Measurements from ENCODE around the gene PAM.

DNA sequence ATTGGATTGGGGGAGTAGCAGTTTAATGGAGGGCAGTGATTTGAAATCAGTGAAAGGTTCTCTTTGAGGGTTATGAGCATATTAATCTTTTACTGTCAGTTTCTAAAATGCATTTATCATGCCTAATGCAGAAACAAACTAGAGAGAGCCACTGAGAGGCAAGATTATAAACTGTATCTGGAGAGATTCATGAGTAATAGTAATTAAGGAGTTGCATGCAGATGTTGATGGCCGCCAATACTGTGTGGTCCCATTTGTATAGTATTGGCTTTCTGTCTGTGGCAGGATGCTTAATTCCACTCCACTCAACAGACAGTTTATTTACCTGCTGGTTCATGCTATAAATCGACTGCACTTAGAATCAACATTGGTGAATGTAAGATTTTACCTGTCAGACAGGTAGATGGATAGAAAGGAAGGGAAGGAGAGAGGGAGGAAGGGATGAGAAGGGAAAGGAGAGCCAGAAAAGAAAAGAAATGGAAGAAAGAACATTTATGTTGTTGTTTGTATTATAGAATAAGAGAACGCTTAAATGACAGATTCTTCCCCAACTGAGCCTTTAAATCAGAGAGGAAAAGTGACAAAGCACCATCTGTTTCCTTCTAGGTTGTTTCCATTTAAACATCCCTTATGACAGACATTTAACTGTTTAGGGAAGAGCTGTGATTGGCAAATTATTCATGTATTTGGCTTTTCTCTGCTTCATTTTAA, 146.5 kb downstream of the PAM start:
- TF ChIP-seq, protein P1, sequence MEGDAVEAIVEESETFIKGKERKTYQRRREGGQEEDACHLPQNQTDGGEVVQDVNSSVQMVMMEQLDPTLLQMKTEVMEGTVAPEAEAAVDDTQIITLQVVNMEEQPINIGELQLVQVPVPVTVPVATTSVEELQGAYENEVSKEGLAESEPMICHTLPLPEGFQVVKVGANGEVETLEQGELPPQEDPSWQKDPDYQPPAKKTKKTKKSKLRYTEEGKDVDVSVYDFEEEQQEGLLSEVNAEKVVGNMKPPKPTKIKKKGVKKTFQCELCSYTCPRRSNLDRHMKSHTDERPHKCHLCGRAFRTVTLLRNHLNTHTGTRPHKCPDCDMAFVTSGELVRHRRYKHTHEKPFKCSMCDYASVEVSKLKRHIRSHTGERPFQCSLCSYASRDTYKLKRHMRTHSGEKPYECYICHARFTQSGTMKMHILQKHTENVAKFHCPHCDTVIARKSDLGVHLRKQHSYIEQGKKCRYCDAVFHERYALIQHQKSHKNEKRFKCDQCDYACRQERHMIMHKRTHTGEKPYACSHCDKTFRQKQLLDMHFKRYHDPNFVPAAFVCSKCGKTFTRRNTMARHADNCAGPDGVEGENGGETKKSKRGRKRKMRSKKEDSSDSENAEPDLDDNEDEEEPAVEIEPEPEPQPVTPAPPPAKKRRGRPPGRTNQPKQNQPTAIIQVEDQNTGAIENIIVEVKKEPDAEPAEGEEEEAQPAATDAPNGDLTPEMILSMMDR (IDR thresholded peaks at IDR 0.05), result no peak
- TF ChIP-seq POLR2A (IDR thresholded peaks at IDR 0.05), result no peak
